ENCODE results near the gene PKIB.

PKIB gene

GRCh38 chr6:122749451-122750050, 139.3 kb downstream of the PKIB start (continued):
- no peak for TF ChIP-seq PATZ1 (CRISPR knock-in tag; IDR thresholded peaks at IDR 0.05; ENCODE audit: borderline replicate concordance)

GRCh38 chr6:122751326-122751725, 141.1 kb downstream of the PKIB start:
- TF ChIP-seq CREB5 (CRISPR knock-in tag; IDR thresholded peaks at IDR 0.05; ENCODE audit: low read depth): no peak
- no peak for TF ChIP-seq TOX (CRISPR knock-in tag; IDR thresholded peaks at IDR 0.05; ENCODE audit: borderline replicate concordance)
- TF ChIP-seq ESRRG (CRISPR knock-in tag; IDR thresholded peaks at IDR 0.05): no peak
- no peak for TF ChIP-seq ISL1 (CRISPR knock-in tag; IDR thresholded peaks at IDR 0.05)
- no peak for TF ChIP-seq CSRNP3 (CRISPR knock-in tag; IDR thresholded peaks at IDR 0.05)
- TF ChIP-seq PATZ1 (CRISPR knock-in tag; IDR thresholded peaks at IDR 0.05; ENCODE audit: borderline replicate concordance): no peak
- no peak for TF ChIP-seq OSR1 (CRISPR knock-in tag; IDR thresholded peaks at IDR 0.05)
- TF ChIP-seq CSDC2 (CRISPR knock-in tag; IDR thresholded peaks at IDR 0.05): no peak
- TF ChIP-seq TSHZ2 (CRISPR knock-in tag; IDR thresholded peaks at IDR 0.05): no peak
- no peak for TF ChIP-seq SNAI2 (CRISPR knock-in tag; IDR thresholded peaks at IDR 0.05)
- TF ChIP-seq ZNF8 (CRISPR knock-in tag; IDR thresholded peaks at IDR 0.05): no peak
- TF ChIP-seq POU6F1 (CRISPR knock-in tag; IDR thresholded peaks at IDR 0.05; ENCODE audit: borderline replicate concordance, low read depth): no peak
- TF ChIP-seq GLIS3 (CRISPR knock-in tag; IDR thresholded peaks at IDR 0.05): no peak
- no peak for TF ChIP-seq RARB (CRISPR knock-in tag; IDR thresholded peaks at IDR 0.05)
- no peak for TF ChIP-seq ZFP3 (CRISPR knock-in tag; IDR thresholded peaks at IDR 0.05)
- TF ChIP-seq ARNTL (CRISPR knock-in tag; IDR thresholded peaks at IDR 0.05; ENCODE audit: borderline replicate concordance, low read depth): no peak
- TF ChIP-seq ZNF565 (CRISPR knock-in tag; conservative IDR thresholded peaks at IDR 0.05; ENCODE audit: low read depth): no peak
- no peak for TF ChIP-seq TCF4 (CRISPR knock-in tag; IDR thresholded peaks at IDR 0.05; ENCODE audit: borderline replicate concordance)
- no peak for TF ChIP-seq PPARA (CRISPR knock-in tag; IDR thresholded peaks at IDR 0.05; ENCODE audit: borderline replicate concordance)
- TF ChIP-seq BACH2 (CRISPR knock-in tag; IDR thresholded peaks at IDR 0.05; ENCODE audit: borderline replicate concordance): no peak
- ATAC-seq: no peak
